Measurements from ENCODE around the gene SEC14L3.
A peak's percentile ranks its signal among the peaks of the same experiment; 100 is the strongest.

SEC14L3 gene

GRCh38 chr22:30444632-30445437 is 27.0 kb downstream of the SEC14L3 start:
- DNase-seq (ENCODE audit: low read depth) = no peak

GRCh38 chr22:30441088-30441487 is 30.7 kb downstream of the SEC14L3 start:
- DNase-seq (ENCODE audit: low read depth) = no peak

- no peak for DNase-seq (ENCODE audit: low read depth)
Measured at GRCh38 chr22:30439836-30440235, 32.0 kb downstream of the SEC14L3 start.

GRCh38 chr22:30439226-30439625 is 32.6 kb downstream of the SEC14L3 start:
- no peak for DNase-seq (ENCODE audit: low read depth)

GRCh38 chr22:30438559-30438958 is 33.3 kb downstream of the SEC14L3 start:
- DNase-seq (ENCODE audit: low read depth) = no peak

- DNase-seq (ENCODE audit: low read depth) = no peak
Measured at GRCh38 chr22:30436196-30436595, 35.6 kb downstream of the SEC14L3 start.

GRCh38 chr22:30435674-30436126 is 36.1 kb downstream of the SEC14L3 start:
- DNase-seq (ENCODE audit: low read depth) = peak; percentile 67

- no peak for DNase-seq (ENCODE audit: low read depth)
Measured at GRCh38 chr22:30434843-30435242, 37.0 kb downstream of the SEC14L3 start.

GRCh38 chr22:30433773-30434172 is 38.0 kb downstream of the SEC14L3 start:
- no peak for DNase-seq (ENCODE audit: low read depth)

GRCh38 chr22:30433227-30433626 is 38.6 kb downstream of the SEC14L3 start:
- DNase-seq (ENCODE audit: low read depth) = no peak

- no peak for DNase-seq (ENCODE audit: low read depth)
Measured at GRCh38 chr22:30432520-30432919, 39.3 kb downstream of the SEC14L3 start.

- DNase-seq (ENCODE audit: low read depth) = no peak
Measured at GRCh38 chr22:30432096-30432495, 39.7 kb downstream of the SEC14L3 start.

GRCh38 chr22:30430933-30431332 is 40.9 kb downstream of the SEC14L3 start:
- no peak for DNase-seq (ENCODE audit: low read depth)

- DNase-seq (ENCODE audit: low read depth) = no peak
Measured at GRCh38 chr22:30429887-30430286, 41.9 kb downstream of the SEC14L3 start.

- no peak for DNase-seq (ENCODE audit: low read depth)
Measured at GRCh38 chr22:30427871-30428270, 43.9 kb downstream of the SEC14L3 start.

- DNase-seq (ENCODE audit: low read depth) = peak; percentile 77
Measured at GRCh38 chr22:30426388-30427353, 45.1 kb downstream of the SEC14L3 start.

- peak; percentile 29 for DNase-seq (ENCODE audit: low read depth)
Measured at GRCh38 chr22:30425616-30426387, 46.0 kb downstream of the SEC14L3 start, which contains the start of gene MTFP1. TSS of gene MTFP1 (plus strand) at chr22:30425768. CDS start at chr22:30425880, 112 bp downstream.

GRCh38 chr22:30425327-30425615 is 46.5 kb downstream of the SEC14L3 start:
- DNase-seq (ENCODE audit: low read depth) = no peak

- DNase-seq (ENCODE audit: low read depth) = no peak
Measured at GRCh38 chr22:30424534-30425326, 47.1 kb downstream of the SEC14L3 start.

- peak; percentile 93 for DNase-seq (ENCODE audit: low read depth)
Measured at GRCh38 chr22:30423959-30424533, 47.8 kb downstream of the SEC14L3 start.

All from stimulated activated CD8-positive, alpha-beta memory T cell treated with anti-CD3 and anti-CD28 coated beads, Interleukin-4, amount 100 ng/mL, for 24 hours (primary cell).